Measurements from ENCODE around the gene MRPL12. TPM values are rescaled to one million over a fixed set of nuclear protein-coding genes. Genes with fewer than 3 reads are reported as not detected.

Gene MRPL12
- total RNA-seq, 1 donor from 2014 or later = 54.1 TPM

- DNase-seq (ENCODE audit: low spot score in 2 of 2, unreplicated experiment in 2 of 2) = no peak
- H3K4me1 Mint-ChIP-seq = peaks cover 16% of the 10 kb centered on the region
- no peak overlapping the region for H3K27ac Mint-ChIP-seq
- TF ChIP-seq CTCF (IDR thresholded peaks at IDR 0.05; ENCODE audit: unreplicated experiment) = no peak
- H3K36me3 Mint-ChIP-seq = peaks cover 14% of the 10 kb centered on the region
- no peaks in the 10 kb centered on the region for H3K27me3 Mint-ChIP-seq (ENCODE audit: low read depth)
- no peaks in the 10 kb centered on the region for H3K9me3 Mint-ChIP-seq
- no peak overlapping the region for H3K4me3 Mint-ChIP-seq
Measured at GRCh38 chr17:81687770-81688541, 15.2 kb upstream of the MRPL12 start.

- H3K4me1 Mint-ChIP-seq = peaks cover 14% of the 10 kb centered on the region
- no peak overlapping the region for H3K27ac Mint-ChIP-seq
- no peaks in the 10 kb centered on the region for H3K27me3 Mint-ChIP-seq (ENCODE audit: low read depth)
- no peak for DNase-seq (ENCODE audit: low spot score in 2 of 2, unreplicated experiment in 2 of 2)
- H3K36me3 Mint-ChIP-seq = peaks cover 14% of the 10 kb centered on the region
- no peak for TF ChIP-seq CTCF (IDR thresholded peaks at IDR 0.05; ENCODE audit: unreplicated experiment)
- H3K9me3 Mint-ChIP-seq = no peaks in the 10 kb centered on the region
- no peak overlapping the region for H3K4me3 Mint-ChIP-seq
Measured at GRCh38 chr17:81688616-81689015, 14.6 kb upstream of the MRPL12 start.

- Mint-ChIP-seq H3K9me3 (no peaks in the 10 kb centered on the region), H3K27me3 (ENCODE audit: low read depth) (no peaks in the 10 kb centered on the region), H3K4me1 (peaks cover 5% of the 10 kb centered on the region), H3K27ac (no peak overlapping the region), H3K4me3 (no peak overlapping the region), H3K36me3 (peaks cover 14% of the 10 kb centered on the region)
- DNase-seq (ENCODE audit: low spot score in 2 of 2, unreplicated experiment in 2 of 2) = no peak
- no peak for TF ChIP-seq CTCF (IDR thresholded peaks at IDR 0.05; ENCODE audit: unreplicated experiment)
Measured at GRCh38 chr17:81690066-81690465, 13.1 kb upstream of the MRPL12 start.

GRCh38 chr17:81690549-81690948 is 12.6 kb upstream of the MRPL12 start:
- Mint-ChIP-seq H3K4me1 (peaks cover under 1% of the 10 kb centered on the region), H3K9me3 (no peaks in the 10 kb centered on the region), H3K4me3 (no peak overlapping the region), H3K27me3 (ENCODE audit: low read depth) (no peaks in the 10 kb centered on the region), H3K36me3 (peaks cover 14% of the 10 kb centered on the region), H3K27ac (no peak overlapping the region)
- no peak for DNase-seq (ENCODE audit: low spot score in 2 of 2, unreplicated experiment in 2 of 2)
- TF ChIP-seq CTCF (IDR thresholded peaks at IDR 0.05; ENCODE audit: unreplicated experiment) = no peak

GRCh38 chr17:81691196-81691595 is 12.0 kb upstream of the MRPL12 start:
- H3K4me1 Mint-ChIP-seq = no peaks in the 10 kb centered on the region
- H3K27me3 Mint-ChIP-seq (ENCODE audit: low read depth) = no peaks in the 10 kb centered on the region
- no peak for DNase-seq (ENCODE audit: low spot score in 2 of 2, unreplicated experiment in 2 of 2)
- no peak for TF ChIP-seq CTCF (IDR thresholded peaks at IDR 0.05; ENCODE audit: unreplicated experiment)
- H3K36me3 Mint-ChIP-seq = peaks cover 13% of the 10 kb centered on the region
- no peaks in the 10 kb centered on the region for H3K9me3 Mint-ChIP-seq
- H3K27ac Mint-ChIP-seq = no peak overlapping the region
- no peak overlapping the region for H3K4me3 Mint-ChIP-seq

Measured in mesothelial cell of epicardium (in vitro differentiated cells).